ENCODE measurements around the gene BMP7. TPM values are rescaled to one million over a fixed set of nuclear protein-coding genes. Genes with fewer than 3 reads are reported as not detected.

Gene BMP7
- total and polyA plus RNA-seq, 2 of the 8 experiments (the other 6 are each of a cell fraction or from before 2014, with no cell fraction given): 9.2 to 14.7 TPM

DNA sequence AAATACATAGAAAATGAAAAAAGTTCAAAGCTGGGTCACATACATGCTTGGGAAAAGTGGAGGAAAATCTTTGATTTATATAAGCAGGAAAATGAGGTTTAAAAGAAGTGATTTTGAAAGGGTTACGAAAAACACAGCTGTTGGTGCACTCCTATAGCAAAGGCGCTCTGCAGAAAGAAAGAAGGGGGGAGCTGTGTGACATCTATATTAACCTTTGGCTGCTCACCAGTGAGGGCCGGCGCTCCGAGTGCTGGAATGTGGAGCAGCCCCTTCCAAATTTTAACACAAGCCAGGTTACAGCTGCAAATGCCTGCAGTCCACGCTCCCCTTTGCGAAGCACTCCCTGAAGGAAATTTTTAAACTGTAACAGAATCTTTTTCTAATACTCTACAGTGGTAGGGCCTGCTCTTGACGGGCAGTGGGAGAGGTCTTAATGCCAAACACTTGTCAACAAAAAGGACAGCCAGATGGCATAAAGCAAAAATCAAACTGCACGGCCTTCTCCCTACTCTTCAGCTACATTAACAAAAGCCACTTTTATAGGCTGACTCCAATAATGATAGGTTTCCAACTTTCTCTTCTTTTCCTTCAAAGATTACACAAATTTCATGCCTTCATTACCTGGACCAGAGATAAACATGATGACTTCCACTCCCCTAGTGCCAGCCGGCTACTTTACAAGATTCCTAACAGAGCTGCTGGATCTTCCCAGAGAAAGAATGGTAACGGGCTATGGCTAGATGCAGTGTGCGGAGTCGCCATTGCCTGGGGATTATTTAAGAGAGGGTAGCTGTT, 4.8 kb downstream of the BMP7 start (continued):
- TF ChIP-seq, protein P1, sequence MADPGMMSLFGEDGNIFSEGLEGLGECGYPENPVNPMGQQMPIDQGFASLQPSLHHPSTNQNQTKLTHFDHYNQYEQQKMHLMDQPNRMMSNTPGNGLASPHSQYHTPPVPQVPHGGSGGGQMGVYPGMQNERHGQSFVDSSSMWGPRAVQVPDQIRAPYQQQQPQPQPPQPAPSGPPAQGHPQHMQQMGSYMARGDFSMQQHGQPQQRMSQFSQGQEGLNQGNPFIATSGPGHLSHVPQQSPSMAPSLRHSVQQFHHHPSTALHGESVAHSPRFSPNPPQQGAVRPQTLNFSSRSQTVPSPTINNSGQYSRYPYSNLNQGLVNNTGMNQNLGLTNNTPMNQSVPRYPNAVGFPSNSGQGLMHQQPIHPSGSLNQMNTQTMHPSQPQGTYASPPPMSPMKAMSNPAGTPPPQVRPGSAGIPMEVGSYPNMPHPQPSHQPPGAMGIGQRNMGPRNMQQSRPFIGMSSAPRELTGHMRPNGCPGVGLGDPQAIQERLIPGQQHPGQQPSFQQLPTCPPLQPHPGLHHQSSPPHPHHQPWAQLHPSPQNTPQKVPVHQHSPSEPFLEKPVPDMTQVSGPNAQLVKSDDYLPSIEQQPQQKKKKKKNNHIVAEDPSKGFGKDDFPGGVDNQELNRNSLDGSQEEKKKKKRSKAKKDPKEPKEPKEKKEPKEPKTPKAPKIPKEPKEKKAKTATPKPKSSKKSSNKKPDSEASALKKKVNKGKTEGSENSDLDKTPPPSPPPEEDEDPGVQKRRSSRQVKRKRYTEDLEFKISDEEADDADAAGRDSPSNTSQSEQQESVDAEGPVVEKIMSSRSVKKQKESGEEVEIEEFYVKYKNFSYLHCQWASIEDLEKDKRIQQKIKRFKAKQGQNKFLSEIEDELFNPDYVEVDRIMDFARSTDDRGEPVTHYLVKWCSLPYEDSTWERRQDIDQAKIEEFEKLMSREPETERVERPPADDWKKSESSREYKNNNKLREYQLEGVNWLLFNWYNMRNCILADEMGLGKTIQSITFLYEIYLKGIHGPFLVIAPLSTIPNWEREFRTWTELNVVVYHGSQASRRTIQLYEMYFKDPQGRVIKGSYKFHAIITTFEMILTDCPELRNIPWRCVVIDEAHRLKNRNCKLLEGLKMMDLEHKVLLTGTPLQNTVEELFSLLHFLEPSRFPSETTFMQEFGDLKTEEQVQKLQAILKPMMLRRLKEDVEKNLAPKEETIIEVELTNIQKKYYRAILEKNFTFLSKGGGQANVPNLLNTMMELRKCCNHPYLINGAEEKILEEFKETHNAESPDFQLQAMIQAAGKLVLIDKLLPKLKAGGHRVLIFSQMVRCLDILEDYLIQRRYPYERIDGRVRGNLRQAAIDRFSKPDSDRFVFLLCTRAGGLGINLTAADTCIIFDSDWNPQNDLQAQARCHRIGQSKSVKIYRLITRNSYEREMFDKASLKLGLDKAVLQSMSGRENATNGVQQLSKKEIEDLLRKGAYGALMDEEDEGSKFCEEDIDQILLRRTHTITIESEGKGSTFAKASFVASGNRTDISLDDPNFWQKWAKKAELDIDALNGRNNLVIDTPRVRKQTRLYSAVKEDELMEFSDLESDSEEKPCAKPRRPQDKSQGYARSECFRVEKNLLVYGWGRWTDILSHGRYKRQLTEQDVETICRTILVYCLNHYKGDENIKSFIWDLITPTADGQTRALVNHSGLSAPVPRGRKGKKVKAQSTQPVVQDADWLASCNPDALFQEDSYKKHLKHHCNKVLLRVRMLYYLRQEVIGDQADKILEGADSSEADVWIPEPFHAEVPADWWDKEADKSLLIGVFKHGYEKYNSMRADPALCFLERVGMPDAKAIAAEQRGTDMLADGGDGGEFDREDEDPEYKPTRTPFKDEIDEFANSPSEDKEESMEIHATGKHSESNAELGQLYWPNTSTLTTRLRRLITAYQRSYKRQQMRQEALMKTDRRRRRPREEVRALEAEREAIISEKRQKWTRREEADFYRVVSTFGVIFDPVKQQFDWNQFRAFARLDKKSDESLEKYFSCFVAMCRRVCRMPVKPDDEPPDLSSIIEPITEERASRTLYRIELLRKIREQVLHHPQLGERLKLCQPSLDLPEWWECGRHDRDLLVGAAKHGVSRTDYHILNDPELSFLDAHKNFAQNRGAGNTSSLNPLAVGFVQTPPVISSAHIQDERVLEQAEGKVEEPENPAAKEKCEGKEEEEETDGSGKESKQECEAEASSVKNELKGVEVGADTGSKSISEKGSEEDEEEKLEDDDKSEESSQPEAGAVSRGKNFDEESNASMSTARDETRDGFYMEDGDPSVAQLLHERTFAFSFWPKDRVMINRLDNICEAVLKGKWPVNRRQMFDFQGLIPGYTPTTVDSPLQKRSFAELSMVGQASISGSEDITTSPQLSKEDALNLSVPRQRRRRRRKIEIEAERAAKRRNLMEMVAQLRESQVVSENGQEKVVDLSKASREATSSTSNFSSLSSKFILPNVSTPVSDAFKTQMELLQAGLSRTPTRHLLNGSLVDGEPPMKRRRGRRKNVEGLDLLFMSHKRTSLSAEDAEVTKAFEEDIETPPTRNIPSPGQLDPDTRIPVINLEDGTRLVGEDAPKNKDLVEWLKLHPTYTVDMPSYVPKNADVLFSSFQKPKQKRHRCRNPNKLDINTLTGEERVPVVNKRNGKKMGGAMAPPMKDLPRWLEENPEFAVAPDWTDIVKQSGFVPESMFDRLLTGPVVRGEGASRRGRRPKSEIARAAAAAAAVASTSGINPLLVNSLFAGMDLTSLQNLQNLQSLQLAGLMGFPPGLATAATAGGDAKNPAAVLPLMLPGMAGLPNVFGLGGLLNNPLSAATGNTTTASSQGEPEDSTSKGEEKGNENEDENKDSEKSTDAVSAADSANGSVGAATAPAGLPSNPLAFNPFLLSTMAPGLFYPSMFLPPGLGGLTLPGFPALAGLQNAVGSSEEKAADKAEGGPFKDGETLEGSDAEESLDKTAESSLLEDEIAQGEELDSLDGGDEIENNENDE (IDR thresholded peaks at IDR 0.05; ENCODE audit: insufficient replicate concordance, low read length): no peak
- TF ChIP-seq SIX5 (IDR thresholded peaks at IDR 0.05; ENCODE audit: low read depth, low read length) (no peak), TEAD4 (IDR thresholded peaks at IDR 0.05; ENCODE audit: low read depth, low read length) (peak; percentile 55; the same call in 1 of the 2 replicates), SAP30 (IDR thresholded peaks at IDR 0.05; ENCODE audit: insufficient read depth, insufficient replicate concordance, low read length) (no peak), CBX5 (IDR thresholded peaks at IDR 0.05; ENCODE audit: low read depth, low read length) (no peak), RFX5 (IDR thresholded peaks at IDR 0.05; ENCODE audit: borderline replicate concordance, low read depth, low read length) (no peak), SUZ12 (IDR thresholded peaks at IDR 0.05; ENCODE audit: low read length) (no peak), HDAC6 (IDR thresholded peaks at IDR 0.05; ENCODE audit: low read depth, low read length) (no peak)
- TF ChIP-seq, protein P2, sequence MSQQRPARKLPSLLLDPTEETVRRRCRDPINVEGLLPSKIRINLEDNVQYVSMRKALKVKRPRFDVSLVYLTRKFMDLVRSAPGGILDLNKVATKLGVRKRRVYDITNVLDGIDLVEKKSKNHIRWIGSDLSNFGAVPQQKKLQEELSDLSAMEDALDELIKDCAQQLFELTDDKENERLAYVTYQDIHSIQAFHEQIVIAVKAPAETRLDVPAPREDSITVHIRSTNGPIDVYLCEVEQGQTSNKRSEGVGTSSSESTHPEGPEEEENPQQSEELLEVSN (IDR thresholded peaks at IDR 0.05): no peak

Data from H1 (cell line).